ENCODE data around the gene GPN2.
"Not testable (repeated sequence)": the region's sequence is repeated elsewhere in the genome, so short reads cannot be mapped to it uniquely, and the experiment has no call there.

GPN2 gene

GRCh38 chr1:26882696-26883463, 7.2 kb downstream of the GPN2 start:
- peaks cover 54% of the 10 kb centered on the region for H3K36me3 Mint-ChIP-seq (ENCODE audit: low read depth)
- TF ChIP-seq CTCF (IDR thresholded peaks at IDR 0.05; ENCODE audit: unreplicated experiment in 3 of 3) = no peak
- H3K4me1 Mint-ChIP-seq = peaks cover 4% of the 10 kb centered on the region
- no peaks in the 10 kb centered on the region for H3K27me3 Mint-ChIP-seq (ENCODE audit: low read depth)
- no peaks in the 10 kb centered on the region for H3K9me3 Mint-ChIP-seq
- H3K4me3 Mint-ChIP-seq = no peak overlapping the region
- no peak overlapping the region for H3K27ac Mint-ChIP-seq

DNA sequence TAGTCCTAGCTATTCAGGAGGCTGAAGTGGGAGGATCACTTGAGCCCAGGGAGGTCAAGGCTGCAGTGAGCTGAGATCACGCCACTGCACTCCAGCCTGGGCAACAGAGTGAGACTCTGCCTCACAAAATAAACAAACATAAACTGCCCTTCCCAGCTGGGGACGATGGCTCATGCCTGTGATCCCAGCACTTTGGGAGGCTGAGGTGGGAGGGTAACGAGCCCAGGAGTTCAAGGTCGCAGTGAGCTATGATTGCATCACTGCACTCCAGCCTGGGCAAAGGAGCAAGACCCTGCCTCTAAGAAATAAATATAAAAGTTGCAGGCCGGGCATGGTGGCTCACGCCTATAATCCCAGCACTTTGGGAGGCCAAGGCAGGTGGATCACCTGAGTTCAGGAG, 8.5 kb downstream of the GPN2 start:
- H3K36me3 Mint-ChIP-seq (ENCODE audit: low read depth) = peaks cover 48% of the 10 kb centered on the region
- H3K4me3 Mint-ChIP-seq; H3K4me1 Mint-ChIP-seq; H3K27ac Mint-ChIP-seq; H3K9me3 Mint-ChIP-seq; H3K27me3 Mint-ChIP-seq (ENCODE audit: low read depth): not testable (repeated sequence)

GRCh38 chr1:26879793-26880192, 10.3 kb downstream of the GPN2 start:
- H3K4me3 Mint-ChIP-seq = no peak overlapping the region
- no peaks in the 10 kb centered on the region for H3K4me1 Mint-ChIP-seq
- TF ChIP-seq CTCF (IDR thresholded peaks at IDR 0.05; ENCODE audit: unreplicated experiment in 3 of 3) = no peak
- H3K27ac Mint-ChIP-seq = no peak overlapping the region
- peaks cover 41% of the 10 kb centered on the region for H3K36me3 Mint-ChIP-seq (ENCODE audit: low read depth)
- H3K9me3 Mint-ChIP-seq = no peaks in the 10 kb centered on the region
- no peaks in the 10 kb centered on the region for H3K27me3 Mint-ChIP-seq (ENCODE audit: low read depth)

- no peak for TF ChIP-seq CTCF (IDR thresholded peaks at IDR 0.05; ENCODE audit: unreplicated experiment in 3 of 3)
- H3K4me1 Mint-ChIP-seq = no peaks in the 10 kb centered on the region
- peaks cover 18% of the 10 kb centered on the region for H3K36me3 Mint-ChIP-seq (ENCODE audit: low read depth)
- no peaks in the 10 kb centered on the region for H3K9me3 Mint-ChIP-seq
- H3K27ac Mint-ChIP-seq = no peak overlapping the region
- H3K4me3 Mint-ChIP-seq = no peak overlapping the region
- H3K27me3 Mint-ChIP-seq (ENCODE audit: low read depth) = no peaks in the 10 kb centered on the region
These were observed 12.8 kb downstream of the GPN2 start for GRCh38 chr1:26877326-26877725.

GRCh38 chr1:26874896-26875295, 15.2 kb downstream of the GPN2 start:
- Mint-ChIP-seq H3K27ac (no peak overlapping the region), H3K4me3 (no peak overlapping the region), H3K9me3 (no peaks in the 10 kb centered on the region), H3K4me1 (no peaks in the 10 kb centered on the region), H3K27me3 (ENCODE audit: low read depth) (no peaks in the 10 kb centered on the region), H3K36me3 (ENCODE audit: low read depth) (peaks cover 9% of the 10 kb centered on the region)
- TF ChIP-seq CTCF (IDR thresholded peaks at IDR 0.05; ENCODE audit: unreplicated experiment in 3 of 3) = no peak

DNA sequence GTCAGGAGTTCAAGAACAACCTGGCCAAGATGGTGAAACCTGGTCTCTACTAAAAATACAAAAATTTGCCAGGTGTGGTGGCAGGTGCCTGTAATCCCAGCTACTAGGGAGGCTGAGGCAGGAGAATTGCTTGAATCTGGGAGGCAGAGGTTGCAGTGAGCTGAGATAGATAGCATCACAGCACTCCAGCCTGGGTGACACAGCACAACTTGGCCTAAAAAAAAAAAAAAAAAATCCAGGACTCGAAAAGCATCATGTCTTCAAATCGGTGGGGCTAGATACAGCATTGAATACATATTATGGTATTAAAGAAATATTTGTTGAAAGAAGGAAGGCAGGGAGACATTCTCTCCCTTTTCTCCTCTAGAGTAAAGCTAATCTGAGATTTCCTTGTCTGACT, 17.0 kb downstream of the GPN2 start:
- H3K27ac Mint-ChIP-seq; H3K4me3 Mint-ChIP-seq; H3K9me3 Mint-ChIP-seq; H3K36me3 Mint-ChIP-seq (ENCODE audit: low read depth); H3K27me3 Mint-ChIP-seq (ENCODE audit: low read depth); H3K4me1 Mint-ChIP-seq: not testable (repeated sequence)
